A549 (cell line): ENCODE results near the gene ALDH5A1. TPM values are rescaled to one million over a fixed set of nuclear protein-coding genes. Genes with fewer than 3 reads are reported as not detected.

Experiments
- ATAC-seq, 2 experiments: fragments of 200-7000 bp in 1 of 2; fragments of >200 bp in 1 of 2; cut with Nextera tagmentation in 1 of 2; cut with Tn5 transposase in 1 of 2; 3 replicates each; pipeline versions ENCODE4 v1.8.0 to v1.9.1; 2018 to 2020; ENCODE audit warnings: mild to moderate bottlenecking in 1 of 2, moderate library complexity in 1 of 2
- CTCF ChIA-PET: fragments of 300-600 bp; sonication (Branson Sonifier 250); formaldehyde crosslinking; extraction: SDS; loops from one replicate; lab custom pipeline; 2021; ENCODE audit warnings: antibody characterized with exemption, inconsistent platforms; lab: Yijun Ruan, JAX
- POLR2A ChIA-PET: fragments of 350-600 bp; formaldehyde crosslinking; extraction: SDS; loops from one replicate; lab custom pipeline; 2021; ENCODE audit warnings: antibody characterized with exemption, inconsistent platforms; lab: Yijun Ruan, JAX
- DNase-seq, 2 experiments: peaks; one replicate each; pipeline versions ENCODE4 v3.0.0 to v3.0.0-alpha.2; 2011 to 2016; ENCODE audit warnings: low read depth in 1 of 2, low spot score in 1 of 2
- FAIRE-seq: peaks from 2 replicates; lab custom pipeline; 2011; peaks lifted over from hg19 to GRCh38; lab: Jason Lieb, UNC
- H3K27ac ChIP-seq, 2 experiments: fragments of >200 bp; sonication (Bioruptor Twin); formaldehyde crosslinking; 3 replicates each; pipeline ENCODE4 v1.5.1; 2016 to 2017
- H3K4me1 ChIP-seq: fragments of >200 bp; sonication (Bioruptor Twin); formaldehyde crosslinking; 3 replicates; pipeline ENCODE4 v1.6.1; 2016
- H3K4me2 ChIP-seq: fragments of >200 bp; sonication (Bioruptor Twin); formaldehyde crosslinking; 3 replicates; pipeline ENCODE4 v1.6.1; 2016
- H3K4me3 ChIP-seq: fragments of >200 bp; sonication (Bioruptor Twin); formaldehyde crosslinking; 3 replicates; pipeline ENCODE4 v1.5.1; 2016
- H3K9me3 ChIP-seq: fragments of >200 bp; sonication (Bioruptor Twin); formaldehyde crosslinking; 3 replicates; pipeline ENCODE4 v1.6.1; 2016
- BHLHE40 ChIP-seq: IDR thresholded peaks from 2 replicates; pipeline ENCODE4 v1.6.1; 2012; ENCODE audit warnings: low read depth, low read length, inconsistent platforms
- CBX2 ChIP-seq: fragments of 200-600 bp; sonication (generic); IDR thresholded peaks from 2 replicates; pipeline ENCODE4 v1.6.1; 2016; ENCODE audit warnings: low read depth, mild to moderate bottlenecking, borderline replicate concordance
- ESRRA ChIP-seq: fragments of 150-350 bp; IDR thresholded peaks from 2 replicates; pipeline ENCODE4 v1.6.1; 2014; ENCODE audit warnings: mild to moderate bottlenecking, low read length, borderline replicate concordance
- KDM5A ChIP-seq: fragments of 200-600 bp; sonication (generic); IDR thresholded peaks from 2 replicates; pipeline ENCODE4 v1.6.1; 2016; ENCODE audit warnings: antibody characterized with exemption, mild to moderate bottlenecking
- MAFK ChIP-seq: fragments of 450-650 bp; IDR thresholded peaks from 2 replicates; pipeline ENCODE4 v1.6.1; 2014; ENCODE audit not compliant: partially characterized antibody
- RAD21 ChIP-seq, 2 experiments: fragments of >200 bp in 1 of 2; sonication (Bioruptor Twin) in 1 of 2; formaldehyde crosslinking in 1 of 2; IDR thresholded peaks in 1 of 2; conservative IDR thresholded peaks in 1 of 2; 2 replicates in 1 of 2; 3 replicates in 1 of 2; pipeline ENCODE4 v1.6.1; 2012 to 2018; ENCODE audit warnings: inconsistent platforms in 1 of 2
- RFX5 ChIP-seq: fragments of 450-650 bp; IDR thresholded peaks from 2 replicates; pipeline ENCODE4 v1.7.1; 2014; ENCODE audit warnings: antibody characterized with exemption, mild to moderate bottlenecking, moderate library complexity
- SMC3 ChIP-seq: fragments of >200 bp; sonication (Bioruptor Twin); formaldehyde crosslinking; IDR thresholded peaks from 3 replicates; pipeline ENCODE4 v1.6.1; 2018; ENCODE audit warnings: inconsistent platforms
- SREBF2 ChIP-seq: fragments of 450-650 bp; IDR thresholded peaks from 2 replicates; pipeline ENCODE4 v1.6.1; 2014; ENCODE audit warnings: mild to moderate bottlenecking, moderate library complexity
- TP53 ChIP-seq: fragments of 250-450 bp; sonication (Bioruptor Pico); IDR thresholded peaks from 2 replicates; pipeline ENCODE4 v1.5.0; 2021; ENCODE audit warnings: mild to moderate bottlenecking, moderate library complexity
- WGBS: methylation state at CpG from one replicate; pipeline ENCODE4 v1.1.6; 2017; ENCODE audit errors: missing lambda C conversion rate; 5-methylcytosine and 5-hydroxymethylcytosine counted together
- polyA plus RNA-seq, 4 experiments: library from polyadenylated mRNA; depleted of rRNA in 3 of 4; stranded (reverse); fragments of >200 nt; fragmentation: RNase III in 1 of 4; extraction: RNeasy Plus Mini Kit Qiagen cat#74134 plus additional on column Dnase treatment in 1 of 4; gene quantifications; 2 replicates in 3 of 4; 3 replicates in 1 of 4; pipeline ENCODE4 v1.2.3, GENCODE V29; 2011 to 2017
- TF ChIP-seq, protein P1 (sequence below): IDR thresholded peaks from 2 replicates; pipeline ENCODE4 v1.6.1; 2012
- TF ChIP-seq, protein P2 (sequence below): fragments of 250-450 bp; sonication (Bioruptor Pico); IDR thresholded peaks from 2 replicates; pipeline ENCODE4 v1.5.0; 2020; ENCODE audit warnings: low read depth, mild to moderate bottlenecking, moderate library complexity
- TF ChIP-seq, protein P3 (sequence below): fragments of >200 bp; sonication (Bioruptor Twin); formaldehyde crosslinking; IDR thresholded peaks from 3 replicates; pipeline ENCODE4 v1.5.1; 2016

Gene ALDH5A1
- polyA plus RNA-seq, 2 of the 4 experiments (the other 2 are of a cell fraction): 6.9 to 10.9 TPM

DNA sequence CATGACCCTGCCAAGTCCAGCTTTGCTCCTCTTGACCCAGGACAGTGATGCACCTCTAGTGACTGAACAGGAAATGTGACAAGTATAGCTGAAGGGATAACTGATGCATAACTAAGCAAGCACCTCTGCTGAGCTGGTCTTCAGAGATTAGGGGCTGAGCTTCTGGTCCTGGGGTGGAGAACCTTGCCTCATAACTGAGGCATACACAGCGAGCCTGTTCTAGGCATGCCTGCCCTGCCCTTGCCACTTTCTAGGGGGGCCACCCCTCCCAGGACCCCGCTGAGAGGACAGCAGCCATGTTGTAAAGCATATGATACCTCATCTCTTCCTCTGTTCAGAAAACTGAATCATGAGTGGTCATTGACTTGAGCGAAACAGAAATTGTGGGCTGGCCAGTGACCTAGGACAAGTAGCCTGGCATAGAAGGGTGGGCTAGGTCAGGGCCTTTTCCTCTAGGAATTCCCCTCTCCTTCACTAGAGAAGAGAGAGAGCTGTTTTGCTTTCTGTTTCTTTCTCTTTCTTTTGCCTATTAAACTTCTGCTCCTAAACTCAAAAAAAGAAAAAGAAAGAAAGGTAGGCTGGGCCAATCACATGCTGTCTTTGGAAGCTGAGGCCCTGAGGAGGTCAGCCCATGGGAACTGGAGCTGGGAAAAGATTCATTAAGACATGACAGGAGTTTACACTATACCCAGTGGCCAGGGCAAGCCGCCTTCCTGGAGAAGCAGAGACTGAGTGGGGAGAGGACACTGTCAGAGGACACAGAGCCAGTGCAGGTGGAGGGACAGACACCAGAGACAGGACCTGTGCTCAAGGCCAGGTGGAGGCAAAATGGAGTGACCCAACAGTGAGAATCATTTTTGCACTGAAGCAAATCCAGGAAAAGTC lies 23.1 kb downstream of the ALDH5A1 start:
- FAIRE-seq: no peak
- TF ChIP-seq ESRRA (no peak), CBX2 (no peak), SREBF2 (no peak), RFX5 (no peak), BHLHE40 (no peak), MAFK (no peak)
- TF ChIP-seq, protein P1, sequence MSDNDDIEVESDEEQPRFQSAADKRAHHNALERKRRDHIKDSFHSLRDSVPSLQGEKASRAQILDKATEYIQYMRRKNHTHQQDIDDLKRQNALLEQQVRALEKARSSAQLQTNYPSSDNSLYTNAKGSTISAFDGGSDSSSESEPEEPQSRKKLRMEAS: no peak
- TF ChIP-seq, protein P2, sequence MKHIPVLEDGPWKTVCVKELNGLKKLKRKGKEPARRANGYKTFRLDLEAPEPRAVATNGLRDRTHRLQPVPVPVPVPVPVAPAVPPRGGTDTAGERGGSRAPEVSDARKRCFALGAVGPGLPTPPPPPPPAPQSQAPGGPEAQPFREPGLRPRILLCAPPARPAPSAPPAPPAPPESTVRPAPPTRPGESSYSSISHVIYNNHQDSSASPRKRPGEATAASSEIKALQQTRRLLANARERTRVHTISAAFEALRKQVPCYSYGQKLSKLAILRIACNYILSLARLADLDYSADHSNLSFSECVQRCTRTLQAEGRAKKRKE (CRISPR knock-in tag): no peak
- CTCF ChIA-PET: interaction anchor here (1.8 kb wide), 1 partner anchor 22 kb away, joined by 5 read pairs; no protein-coding TSS in a partner anchor

DNA sequence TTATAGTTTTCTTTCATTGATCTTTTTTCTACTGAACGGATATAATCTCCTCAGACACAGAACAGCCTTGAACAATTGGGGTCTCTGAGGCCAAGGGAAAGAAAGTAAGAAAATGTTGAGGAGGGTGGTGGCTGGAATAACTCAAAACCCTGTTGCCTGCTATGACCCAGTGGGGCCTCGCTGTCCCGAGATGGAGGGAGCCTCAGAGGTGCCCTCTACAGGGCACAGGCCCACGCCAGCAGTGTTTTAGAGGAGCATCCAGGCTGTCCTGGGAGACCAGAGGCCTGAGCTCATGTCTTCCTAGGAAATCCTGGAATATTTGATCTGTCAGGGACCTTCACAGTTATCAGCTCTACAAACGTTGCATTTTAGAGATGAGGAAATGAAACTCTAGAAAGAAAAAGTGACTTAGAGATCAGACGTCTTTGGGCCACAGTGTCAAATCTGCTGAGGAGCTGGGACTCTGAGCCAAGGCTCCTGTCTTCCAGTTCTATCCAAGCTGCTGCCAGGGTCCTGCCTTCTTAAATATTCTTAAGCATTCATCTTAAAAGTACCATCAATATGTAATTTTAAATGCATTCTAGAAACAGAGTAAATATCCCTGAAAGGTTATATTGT lies 26.3 kb downstream of the ALDH5A1 start:
- ChIA-PET CTCF (interaction anchor here (0.7 to 5.0 kb wide), 8 partner anchors 9 to 550 kb away, joined by 3 to 33 read pairs (median 3); partner anchors contain the start of gene ALDH5A1), POLR2A (interaction anchor here (1.0 kb wide), 1 partner anchor 27 kb away, joined by 3 read pairs; no protein-coding TSS in a partner anchor)
- Histone ChIP-seq H3K27ac (no peak overlapping the region), H3K4me2 (no peak overlapping the region), H3K4me3 (no peak overlapping the region)
- WGBS: 7% methylated on average over 5 of the region's 6 CpGs
- DNase-seq: peak; percentile 48 to 63
- TF ChIP-seq, protein P3, sequence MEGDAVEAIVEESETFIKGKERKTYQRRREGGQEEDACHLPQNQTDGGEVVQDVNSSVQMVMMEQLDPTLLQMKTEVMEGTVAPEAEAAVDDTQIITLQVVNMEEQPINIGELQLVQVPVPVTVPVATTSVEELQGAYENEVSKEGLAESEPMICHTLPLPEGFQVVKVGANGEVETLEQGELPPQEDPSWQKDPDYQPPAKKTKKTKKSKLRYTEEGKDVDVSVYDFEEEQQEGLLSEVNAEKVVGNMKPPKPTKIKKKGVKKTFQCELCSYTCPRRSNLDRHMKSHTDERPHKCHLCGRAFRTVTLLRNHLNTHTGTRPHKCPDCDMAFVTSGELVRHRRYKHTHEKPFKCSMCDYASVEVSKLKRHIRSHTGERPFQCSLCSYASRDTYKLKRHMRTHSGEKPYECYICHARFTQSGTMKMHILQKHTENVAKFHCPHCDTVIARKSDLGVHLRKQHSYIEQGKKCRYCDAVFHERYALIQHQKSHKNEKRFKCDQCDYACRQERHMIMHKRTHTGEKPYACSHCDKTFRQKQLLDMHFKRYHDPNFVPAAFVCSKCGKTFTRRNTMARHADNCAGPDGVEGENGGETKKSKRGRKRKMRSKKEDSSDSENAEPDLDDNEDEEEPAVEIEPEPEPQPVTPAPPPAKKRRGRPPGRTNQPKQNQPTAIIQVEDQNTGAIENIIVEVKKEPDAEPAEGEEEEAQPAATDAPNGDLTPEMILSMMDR: peak; percentile 50
- no peak for TF ChIP-seq KDM5A
- TF ChIP-seq RAD21 (conservative IDR thresholded peaks at IDR 0.05 in 1 of 2, IDR thresholded peaks at IDR 0.05 in 1 of 2): peak; percentile 37 to 38; a peak in 3 of 5 replicates
- TF ChIP-seq SMC3: peak; percentile 49
- TF ChIP-seq, all 56 proteins: peak for 3
- peak; percentile 99 for ATAC-seq
- no peak for FAIRE-seq
- no peaks in the 10 kb centered on the region for H3K4me1 ChIP-seq
- H3K9me3 ChIP-seq: no peaks in the 10 kb centered on the region

More for the DNA sequence above, 23.1 kb downstream of the ALDH5A1 start:
- Histone ChIP-seq H3K4me3 (no peak overlapping the region), H3K9me3 (no peaks in the 10 kb centered on the region), H3K27ac (no peak overlapping the region), H3K4me2 (no peak overlapping the region), H3K4me1 (no peaks in the 10 kb centered on the region)
- ATAC-seq (no peak), DNase-seq (no peak)
- POLR2A ChIA-PET: no interaction called here
- 76% methylated on average over 4 of the region's 4 CpGs for WGBS

DNA sequence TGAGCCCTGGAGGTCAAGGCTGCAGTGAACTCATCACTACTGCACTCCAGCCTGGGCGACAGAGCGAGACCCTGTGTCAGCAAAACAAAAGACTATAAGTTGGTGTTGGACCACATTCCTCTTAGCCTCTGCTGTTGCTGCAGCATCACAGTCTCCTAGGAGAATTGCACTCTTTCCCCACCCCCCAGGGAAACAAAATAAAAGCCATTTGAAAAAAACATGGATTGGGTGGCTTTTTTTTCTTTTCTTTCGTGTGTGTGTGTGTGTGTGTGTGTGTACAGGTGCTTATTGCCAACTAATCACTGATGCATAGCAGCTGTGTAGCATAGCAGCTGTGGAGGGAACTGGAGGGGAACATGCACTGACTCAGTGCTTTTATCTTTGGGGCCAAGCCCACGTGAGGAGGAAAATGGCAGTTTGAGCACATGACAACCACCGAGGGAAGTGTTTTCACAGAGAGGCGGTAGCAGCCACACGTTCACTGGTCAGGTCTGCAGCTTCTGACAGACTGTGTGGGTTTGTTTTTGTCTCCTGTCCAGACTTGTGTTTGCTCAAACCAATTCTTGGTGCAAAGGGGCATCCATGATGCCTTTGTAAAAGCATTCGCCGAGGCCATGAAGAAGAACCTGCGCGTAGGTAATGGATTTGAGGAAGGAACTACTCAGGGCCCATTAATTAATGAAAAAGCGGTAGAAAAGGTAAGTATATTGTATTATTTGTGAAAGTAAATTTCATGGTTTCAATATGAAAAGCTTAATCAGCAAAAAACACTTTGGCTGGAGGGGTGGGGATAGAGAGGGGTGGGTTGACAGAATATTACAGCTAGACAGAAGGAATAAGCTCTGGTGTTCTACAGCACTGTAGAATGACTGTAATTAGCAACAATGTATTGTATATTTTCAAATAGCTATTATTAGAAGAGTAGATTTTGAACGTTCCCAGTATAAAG lies 27.7 kb downstream of the ALDH5A1 start:
- FAIRE-seq: no peak
- H3K4me1 ChIP-seq: no peaks in the 10 kb centered on the region
- 85% methylated on average over 13 of the region's 13 CpGs for WGBS
- ChIA-PET CTCF (interaction anchor here (0.6 to 5.0 kb wide), 8 partner anchors 11 to 1004 kb away, joined by 3 to 33 read pairs (median 6); partner anchors contain the start of gene ALDH5A1), POLR2A (interaction anchor here (0.7 kb wide), 1 partner anchor 99 kb away, joined by 3 read pairs; no protein-coding TSS in a partner anchor)
- no peak for ATAC-seq
- TF ChIP-seq MAFK (peak; percentile 38), TP53 (CRISPR knock-in tag) (no peak)
- H3K27ac ChIP-seq: no peak overlapping the region
- no peaks in the 10 kb centered on the region for H3K9me3 ChIP-seq
- no peak overlapping the region for H3K4me2 ChIP-seq
- DNase-seq: no peak
- no peak overlapping the region for H3K4me3 ChIP-seq
